Measurements from ENCODE around the gene BET1L.
"Not testable (repeated sequence)": the region's sequence is repeated elsewhere in the genome, so short reads cannot be mapped to it uniquely, and the experiment has no call there.

Gene BET1L

GRCh38 chr11:225734-226453, 18.7 kb upstream of the BET1L start:
- no peak for DNase-seq

DNA sequence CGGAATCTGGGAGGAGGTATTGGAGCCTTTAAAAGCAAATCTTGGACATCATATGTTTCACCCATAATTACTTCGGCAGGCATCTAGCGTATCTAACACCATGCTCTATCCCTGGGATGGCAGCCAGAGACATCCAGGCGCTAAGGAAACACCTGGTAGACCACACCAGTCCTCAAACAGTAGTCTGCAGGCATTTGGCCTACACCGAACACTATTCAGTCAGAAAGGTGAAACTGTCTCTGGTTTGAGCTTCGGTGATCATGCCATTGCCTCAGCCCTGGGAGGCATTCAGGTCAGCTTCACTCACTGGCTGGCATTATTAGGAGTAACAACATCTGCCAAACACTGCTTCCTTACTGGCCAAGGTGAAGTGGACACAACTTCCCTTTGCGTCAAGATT, 17.2 kb upstream of the BET1L start:
- no peak for DNase-seq

DNA sequence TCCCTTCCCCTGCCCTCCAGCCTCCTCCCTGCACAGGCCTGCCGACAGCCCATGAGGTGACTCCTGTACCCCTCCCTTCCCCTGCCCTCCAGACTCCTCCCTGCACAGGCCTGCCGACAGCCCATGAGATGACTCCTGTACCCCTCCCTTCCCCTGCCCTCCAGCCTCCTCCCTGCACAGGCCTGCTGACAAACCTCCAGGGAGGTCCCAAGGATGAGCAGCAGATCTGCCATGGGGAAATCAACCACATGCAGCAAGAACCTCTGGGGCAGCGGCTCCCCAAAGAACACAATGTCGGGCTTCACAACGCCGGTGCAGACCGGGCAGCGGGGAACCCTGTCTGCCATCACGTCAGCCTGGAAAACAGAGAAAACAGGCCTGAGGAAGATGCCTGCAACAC, 16.7 kb upstream of the BET1L start:
- no peak for DNase-seq

DNA sequence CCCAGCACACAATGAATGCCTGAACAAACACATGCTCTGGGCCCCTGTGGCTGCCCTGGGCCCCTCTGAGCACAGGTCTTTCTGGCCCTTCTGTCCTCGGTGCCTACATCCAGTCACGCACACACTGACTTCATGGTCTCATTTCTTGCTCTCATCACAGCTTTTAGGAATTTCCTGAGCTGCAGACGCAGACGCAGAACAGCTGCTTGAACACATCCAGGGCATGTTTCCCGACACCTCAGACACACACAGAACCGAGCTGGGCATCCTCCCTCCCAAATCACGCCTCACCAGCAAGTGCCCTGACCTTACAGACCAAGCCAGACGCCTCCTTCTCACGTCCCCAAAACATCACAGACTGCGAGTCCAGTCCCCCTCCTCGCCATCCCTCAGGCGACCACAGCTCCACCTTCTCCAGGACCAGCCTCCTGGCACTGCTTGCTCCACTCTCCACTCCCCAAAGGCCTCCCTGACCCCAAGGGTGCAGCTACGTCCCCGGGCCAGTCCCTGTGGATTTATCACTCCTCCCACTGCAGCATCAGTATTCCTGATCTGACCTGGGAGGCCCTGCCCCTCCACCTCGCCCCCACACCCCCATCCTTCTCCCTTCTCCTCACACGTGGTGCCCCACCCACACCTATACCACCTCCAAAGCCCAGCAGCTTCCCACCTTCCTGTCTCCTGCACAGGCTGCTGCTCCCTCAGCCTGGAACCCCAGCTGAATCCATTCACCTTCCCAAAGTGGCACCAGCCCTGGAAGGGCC, 16.0 kb upstream of the BET1L start:
- no peak for DNase-seq

GRCh38 chr11:221998-222789, 15.0 kb upstream of the BET1L start:
- no peak for DNase-seq

DNA sequence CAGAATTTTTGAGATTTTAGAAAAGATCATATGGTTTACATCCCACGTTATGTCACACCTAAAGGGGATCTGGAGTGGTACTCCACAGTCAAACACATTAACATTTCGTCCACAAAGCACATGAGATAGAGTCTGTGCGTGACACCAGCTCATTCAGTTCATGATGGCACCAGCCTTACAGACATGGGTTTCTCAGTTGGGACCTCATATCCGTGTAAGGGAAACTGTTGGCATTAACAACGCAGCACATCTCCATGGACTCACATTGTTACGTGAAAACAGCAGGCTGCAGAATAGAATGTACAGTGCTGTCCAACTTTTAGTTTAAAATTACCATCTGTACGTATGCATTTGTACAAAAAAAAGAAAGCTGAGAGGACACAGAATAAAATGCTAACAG, 14.3 kb upstream of the BET1L start:
- no peak for DNase-seq

GRCh38 chr11:220641-221215, 13.5 kb upstream of the BET1L start:
- not testable (repeated sequence) for DNase-seq

GRCh38 chr11:218815-219593, 11.8 kb upstream of the BET1L start:
- no peak for DNase-seq

DNA sequence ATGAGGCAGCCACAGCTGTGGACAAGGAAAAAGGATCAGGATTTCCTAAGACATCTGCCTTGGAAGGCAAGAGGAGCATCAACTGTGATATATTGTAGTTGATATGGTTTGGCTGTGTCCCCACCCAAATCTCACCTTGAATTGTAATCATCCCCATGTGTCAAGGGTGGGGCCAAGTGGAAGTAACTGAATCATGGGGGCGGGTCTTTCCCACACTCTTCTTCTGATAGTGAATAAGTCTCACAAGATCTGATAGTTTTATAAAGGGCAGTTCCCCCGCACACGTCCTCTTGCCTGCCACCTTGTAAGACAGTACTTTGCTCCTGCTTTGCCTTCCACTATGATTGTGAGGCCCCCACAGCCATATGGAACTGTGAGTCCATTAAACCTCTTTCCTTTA, 10.5 kb upstream of the BET1L start:
- no peak for DNase-seq

DNA sequence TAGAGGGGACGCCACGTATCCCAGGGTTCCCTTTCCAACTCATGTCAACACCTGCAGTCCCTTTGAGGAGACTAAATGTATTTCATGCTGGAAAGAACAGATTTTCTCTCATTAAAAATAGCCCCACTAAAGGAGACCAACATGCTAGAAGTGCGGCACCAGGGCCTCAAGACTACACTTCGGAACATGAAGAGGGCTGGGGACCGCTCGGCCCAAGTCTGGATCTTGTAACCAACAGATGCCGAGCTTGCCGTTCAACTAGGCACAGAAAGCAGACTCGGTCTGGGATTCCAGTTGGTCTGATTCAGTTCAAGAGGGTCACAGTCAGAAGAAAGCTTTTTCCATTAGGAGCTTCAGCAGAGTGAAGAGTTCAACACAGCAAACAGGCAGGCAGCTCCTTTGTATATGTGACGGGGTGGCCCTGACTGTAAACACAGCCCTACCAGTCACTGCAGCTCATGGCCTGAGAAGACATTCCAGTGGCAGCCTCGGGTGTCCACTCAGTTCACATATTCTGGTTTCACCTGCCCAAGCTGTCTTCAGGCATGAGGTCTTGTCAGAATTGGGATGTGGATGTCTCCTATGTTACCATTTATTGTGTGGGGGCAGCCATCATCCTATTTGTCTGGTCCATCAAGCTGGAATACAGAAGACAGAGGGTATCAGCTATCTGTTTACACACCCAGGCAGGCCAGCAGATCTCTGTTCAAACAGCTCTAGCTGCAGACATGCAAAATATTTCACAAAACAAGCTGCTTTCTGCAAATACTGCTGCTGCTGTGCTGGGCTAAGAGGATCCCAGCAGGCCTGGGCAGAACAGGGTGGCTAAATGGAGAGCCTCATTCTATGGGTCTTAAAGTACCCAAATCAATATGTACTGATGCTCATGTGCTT, 9.1 kb upstream of the BET1L start:
- DNase-seq: no peak

DNA sequence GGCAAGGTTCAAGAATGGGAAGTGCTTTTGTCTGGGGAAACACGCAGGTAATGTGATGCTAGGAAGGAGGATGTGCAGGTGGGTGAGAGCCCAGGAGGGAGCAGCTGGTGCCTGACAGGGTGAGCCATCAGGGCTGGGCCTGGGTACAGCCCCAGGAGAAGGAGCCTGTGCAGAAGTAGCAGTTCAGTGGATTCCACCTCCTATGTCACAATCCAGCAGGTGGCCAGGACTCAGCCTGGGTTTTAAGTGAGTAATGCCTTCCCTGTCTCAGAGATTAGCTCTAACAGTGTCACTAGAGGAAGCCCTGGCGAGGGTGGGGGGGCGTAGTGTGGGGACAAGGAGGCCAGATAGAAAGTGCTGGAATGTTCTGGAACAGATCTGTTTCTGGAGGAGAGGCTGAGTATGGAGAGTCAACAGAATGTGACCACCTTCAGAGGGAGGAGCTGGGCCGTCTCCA, 8.4 kb upstream of the BET1L start:
- DNase-seq: no peak

DNA sequence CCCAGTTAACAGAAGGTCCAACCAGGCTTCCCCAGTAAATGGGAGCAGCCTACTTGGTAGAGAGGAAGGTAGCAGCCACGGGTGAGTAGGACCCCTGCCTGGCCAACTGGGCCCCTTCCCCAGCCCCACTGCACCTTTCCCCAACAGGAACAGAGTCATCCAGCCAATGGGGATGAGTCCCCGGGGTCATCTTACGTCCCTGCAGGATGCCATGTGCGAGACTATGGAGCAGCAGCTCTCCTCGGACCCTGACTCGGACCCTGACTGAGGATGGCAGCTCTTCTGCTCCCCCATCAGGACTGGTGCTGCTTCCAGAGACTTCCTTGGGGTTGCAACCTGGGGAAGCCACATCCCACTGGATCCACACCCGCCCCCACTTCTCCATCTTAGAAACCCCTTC, 6.9 kb upstream of the BET1L start:
- DNase-seq: no peak

GRCh38 chr11:213111-213510, 5.9 kb upstream of the BET1L start:
- no peak for DNase-seq

GRCh38 chr11:212150-213100, 5.2 kb upstream of the BET1L start:
- DNase-seq: no peak

DNA sequence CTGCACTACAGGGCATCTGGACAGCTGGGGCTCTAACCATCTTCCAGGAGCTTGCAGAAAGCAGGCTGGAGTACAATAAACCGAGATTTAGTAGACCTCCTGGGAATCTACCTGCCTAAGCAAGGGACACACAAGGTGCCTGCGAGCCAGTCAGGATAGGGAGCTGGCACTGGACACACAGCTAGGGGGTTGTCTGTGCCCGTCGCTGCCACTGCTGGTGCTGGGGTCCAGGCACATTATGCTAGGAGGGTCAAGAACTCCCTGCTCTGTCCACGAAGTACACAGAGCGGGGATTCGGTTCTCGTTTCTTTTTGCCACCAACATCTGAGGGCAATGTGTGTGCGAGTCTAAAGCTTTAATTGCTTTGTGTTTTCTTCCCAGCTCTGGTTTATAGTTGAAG, 4.5 kb upstream of the BET1L start:
- no peak for DNase-seq

- DNase-seq: no peak
Measured at GRCh38 chr11:211295-211694, 4.1 kb upstream of the BET1L start.

GRCh38 chr11:210803-211180, 3.6 kb upstream of the BET1L start:
- DNase-seq: no peak

DNA sequence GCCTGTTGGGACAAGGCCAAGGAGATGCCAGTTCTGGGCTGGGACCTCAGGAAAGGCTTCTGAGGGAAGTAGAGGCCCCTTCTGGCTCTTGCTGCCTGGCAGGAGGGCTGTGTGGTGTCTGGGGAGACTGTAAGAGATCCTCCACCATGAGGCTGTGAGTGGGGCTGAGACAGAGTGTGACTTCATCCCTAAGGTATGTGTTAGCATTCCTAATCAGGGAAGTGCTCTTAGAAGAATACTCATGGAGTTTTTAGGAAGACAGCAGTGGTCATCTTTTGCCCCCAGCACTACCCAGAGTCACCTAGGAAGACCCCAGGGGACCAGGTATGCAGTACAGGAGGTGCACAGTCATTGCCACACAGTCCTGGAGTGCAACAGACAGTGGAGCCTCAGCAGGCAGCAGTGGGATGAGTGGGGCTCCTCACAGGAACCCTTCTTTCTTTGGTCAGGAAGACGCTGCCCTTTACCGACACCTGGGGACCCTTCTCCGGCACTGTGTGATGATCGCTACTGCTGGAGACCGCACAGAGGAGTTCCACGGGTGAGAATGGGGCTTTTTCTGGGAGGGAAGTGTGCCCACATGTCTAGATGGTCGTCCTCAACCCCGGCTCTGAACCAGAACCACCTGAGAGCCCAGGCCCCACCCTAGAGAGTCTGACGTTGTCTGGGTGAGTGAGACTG, 3.1 kb upstream of the BET1L start:
- no peak for DNase-seq

- DNase-seq: no peak
Measured at GRCh38 chr11:209275-210121, 2.3 kb upstream of the BET1L start.

Data from activated naive CD4-positive, alpha-beta T cell treated with Interleukin-2 at 50 U/mL for 16 hours (primary cell).